Aorta (tissue), 5 donors: Measurements from ENCODE around the gene WDR45B. TPM values are rescaled to one million over a fixed set of nuclear protein-coding genes. Genes with fewer than 3 reads are reported as not detected.

Source experiments
- ATAC-seq: fragments of 200-7000 bp; cut with Tn5 transposase; one replicate; pipeline ENCODE4 v1.9.1; 2022; ENCODE audit warnings: moderate library complexity; ENCODE audit not compliant: low FRiP score
- DNase-seq, 2 donors: peaks; one replicate each; pipeline ENCODE4 v3.0.0-alpha.2; 2020
- H3K27ac ChIP-seq, 2 donors: one replicate each; pipeline ENCODE4 v1.5.1; 2013; ENCODE audit warnings: low read length in 2 of 2, mild to moderate bottlenecking in 2 of 2, moderate library complexity in 2 of 2, control low read depth in 1 of 2, inconsistent platforms in 1 of 2, low read depth in 1 of 2
- H3K27me3 ChIP-seq, 2 donors: one replicate each; pipeline ENCODE4 v1.6.1; 2013; ENCODE audit warnings: control low read depth in 1 of 2, low read length in 1 of 2, mild to moderate bottlenecking in 1 of 2, moderate library complexity in 1 of 2; ENCODE audit not compliant: insufficient read depth in 2 of 2, control insufficient read depth in 1 of 2
- H3K36me3 ChIP-seq, 2 donors: one replicate each; pipeline ENCODE4 v1.6.1; 2013; ENCODE audit warnings: control low read depth in 1 of 2, low read length in 1 of 2, mild to moderate bottlenecking in 1 of 2; ENCODE audit not compliant: insufficient read depth in 2 of 2, control insufficient read depth in 1 of 2
- H3K4me1 ChIP-seq, 2 donors: one replicate each; pipeline ENCODE4 v1.6.1; 2013; ENCODE audit warnings: low read length in 2 of 2, control low read depth in 1 of 2, mild to moderate bottlenecking in 1 of 2, moderate library complexity in 1 of 2; ENCODE audit not compliant: insufficient read depth in 2 of 2, control insufficient read depth in 1 of 2
- H3K4me3 ChIP-seq, 2 donors: one replicate each; pipeline ENCODE4 v1.5.1; 2013; ENCODE audit warnings: low read length in 2 of 2, control low read depth in 1 of 2, mild to moderate bottlenecking in 1 of 2
- H3K9me3 ChIP-seq: one replicate; pipeline ENCODE4 v1.6.1; 2013; ENCODE audit warnings: mild to moderate bottlenecking, low read length; ENCODE audit not compliant: control insufficient read depth
- WGBS, 2 donors: extraction: QIAGEN DNeasy Blood & Tissue Kit; methylation state at CpG; one replicate each; pipeline ENCODE4 v1.1.7; 2013; 5-methylcytosine and 5-hydroxymethylcytosine counted together
- intact Hi-C, 2 donors: fragments of 100-400 bp; cut with DNase I; formaldehyde crosslinking; loops; one replicate each; pipeline versions ENCODE4 v1.14.2 to v1.15.0; 2022
- polyA plus RNA-seq, 2 donors: library from polyadenylated mRNA; stranded (reverse); fragments of 200-250 nt; gene quantifications; one replicate each; pipeline ENCODE4 v1.2.3, GENCODE V29; 2013
- total RNA-seq, 2 donors: library from RNA; stranded (reverse); fragmentation: NEBNext Ultra II Directional; extraction: Animal tissue kit (Norgen Biotek cat#: 25700); gene quantifications; one replicate each; pipeline ENCODE4 v1.2.1, GENCODE V29; 2021
- donor health status: healthy with polysubstance abuse.
- donor health status: Bipolar disorder and iron deficiency.
- donor health status: DM: no; HTN: no; CAD: no.
- donor health status: DM: no; HTN: no; CAD: no.
- donor health status: DM: yes; HTN: yes; CAD: no.

The WDR45B gene
- total and polyA plus RNA-seq, 4 donors = 34.7 to 75.4 (median 57.4) TPM

- Histone ChIP-seq H3K27me3 (no peaks in the 10 kb centered on the region), H3K27ac (no peak overlapping the region), H3K4me1 (no peaks in the 10 kb centered on the region), H3K36me3 (peaks cover 0 to 6% of the 10 kb centered on the region in 2 donors), H3K9me3 (no peaks in the 10 kb centered on the region), H3K4me3 (no peak overlapping the region)
- intact Hi-C loops = no loop called here
- peak in 1 of 2 donors; percentile 87 for DNase-seq
- ATAC-seq = peak; percentile 69
- 63 to 69% methylated on average over 18 of the region's 18 CpGs for WGBS, 2 donors
Observed at GRCh38 chr17:82603981-82604448, 44.2 kb downstream of the WDR45B start.

GRCh38 chr17:82602986-82603710 is 45.1 kb downstream of the WDR45B start:
- Histone ChIP-seq H3K9me3 (no peaks in the 10 kb centered on the region), H3K27me3 (no peaks in the 10 kb centered on the region), H3K36me3 (peaks cover 0 to 6% of the 10 kb centered on the region in 2 donors), H3K4me1 (no peaks in the 10 kb centered on the region), H3K27ac (no peak overlapping the region), H3K4me3 (no peak overlapping the region)
- 83 to 84% methylated on average over 20 of the region's 20 CpGs for WGBS, 2 donors
- ATAC-seq (no peak), DNase-seq (no peak)
- intact Hi-C loops = no loop called here

GRCh38 chr17:82602487-82602886 is 45.8 kb downstream of the WDR45B start:
- WGBS, 2 donors = 76 to 80% methylated on average over 21 of the region's 21 CpGs
- Histone ChIP-seq H3K9me3 (no peaks in the 10 kb centered on the region), H3K27me3 (no peaks in the 10 kb centered on the region), H3K36me3 (peaks cover 0 to 6% of the 10 kb centered on the region in 2 donors), H3K27ac (no peak overlapping the region), H3K4me1 (no peaks in the 10 kb centered on the region), H3K4me3 (no peak overlapping the region)
- DNase-seq = no peak
- ATAC-seq = no peak
- intact Hi-C loops = no loop called here

- peaks cover 0 to 6% of the 10 kb centered on the region in 2 donors for H3K36me3 ChIP-seq
- H3K4me1 ChIP-seq = no peaks in the 10 kb centered on the region
- H3K4me3 ChIP-seq = no peak overlapping the region
- ATAC-seq (no peak), DNase-seq (no peak)
- no peaks in the 10 kb centered on the region for H3K27me3 ChIP-seq
- H3K9me3 ChIP-seq = no peaks in the 10 kb centered on the region
- 96 to 97% methylated on average over 24 of the region's 24 CpGs for WGBS, 2 donors
- intact Hi-C loops = no loop called here
- no peak overlapping the region for H3K27ac ChIP-seq
Observed at GRCh38 chr17:82601447-82602000, 46.7 kb downstream of the WDR45B start.

GRCh38 chr17:82600731-82601446 is 47.4 kb downstream of the WDR45B start:
- H3K4me3 ChIP-seq = no peak overlapping the region
- 95% methylated on average over 37 of the region's 37 CpGs for WGBS, 2 donors
- no peaks in the 10 kb centered on the region for H3K9me3 ChIP-seq
- no peak overlapping the region for H3K27ac ChIP-seq
- no peak for DNase-seq
- no peak for ATAC-seq
- H3K27me3 ChIP-seq = no peaks in the 10 kb centered on the region
- intact Hi-C loops = no loop called here
- peaks cover 0 to 6% of the 10 kb centered on the region in 2 donors for H3K36me3 ChIP-seq
- no peaks in the 10 kb centered on the region for H3K4me1 ChIP-seq

GRCh38 chr17:82599674-82600661 is 48.3 kb downstream of the WDR45B start:
- H3K4me1 ChIP-seq = no peaks in the 10 kb centered on the region
- DNase-seq (peak in 1 of 2 donors; percentile 67), ATAC-seq (no peak)
- H3K27ac ChIP-seq = no peak overlapping the region
- H3K9me3 ChIP-seq = no peaks in the 10 kb centered on the region
- intact Hi-C loops = no loop called here
- no peak overlapping the region for H3K4me3 ChIP-seq
- 93% methylated on average over 26 of the region's 26 CpGs for WGBS, 2 donors
- no peaks in the 10 kb centered on the region for H3K27me3 ChIP-seq
- peaks cover 0 to 6% of the 10 kb centered on the region in 2 donors for H3K36me3 ChIP-seq

- WGBS, 2 donors = 74 to 76% methylated on average over 23 of the region's 23 CpGs
- no peaks in the 10 kb centered on the region for H3K4me1 ChIP-seq
- H3K27ac ChIP-seq = no peak overlapping the region
- H3K27me3 ChIP-seq = no peaks in the 10 kb centered on the region
- no peaks in the 10 kb centered on the region for H3K9me3 ChIP-seq
- DNase-seq (no peak), ATAC-seq (no peak)
- peaks cover 0 to 6% of the 10 kb centered on the region in 2 donors for H3K36me3 ChIP-seq
- H3K4me3 ChIP-seq = no peak overlapping the region
- intact Hi-C loops = no loop called here
Observed at GRCh38 chr17:82598256-82599119, 49.8 kb downstream of the WDR45B start.
